ENCODE measurements around the gene HSD17B11.

The HSD17B11 gene

GRCh38 chr4:87359258-87359657 lies 31.7 kb downstream of the HSD17B11 start:
- H3K27ac ChIP-seq (ENCODE audit: extremely low read depth, low read depth, low read length) = no peak overlapping the region
- CTCF ChIA-PET = interaction anchor here (1.2 kb wide), 1 partner anchor 16 kb away, joined by 3 read pairs; no protein-coding TSS in a partner anchor
- no peak overlapping the region for H3K4me3 ChIP-seq (ENCODE audit: low read depth, low read length)
- H3K36me3 ChIP-seq (ENCODE audit: control insufficient read depth in 2 of 2, insufficient read depth in 1 of 2, low read length in 2 of 2) = peaks cover 0 to 66% of the 10 kb centered on the region in 2 experiments; a peak in 1 of 3 replicates
- H3K4me1 ChIP-seq (ENCODE audit: control insufficient read depth, insufficient read depth, low read length) = no peaks in the 10 kb centered on the region
- H3K9me3 ChIP-seq (ENCODE audit: control insufficient read depth, insufficient read depth, low read depth, low read length) = no peaks in the 10 kb centered on the region
- POLR2A ChIA-PET = interaction anchor here (0.6 kb wide), 1 partner anchor 319 kb away, joined by 3 read pairs; no protein-coding TSS in a partner anchor
- TF ChIP-seq ZNF701 (tag by site-specific recombination; IDR thresholded peaks at IDR 0.05) (no peak), SETDB1 (IDR thresholded peaks at IDR 0.05; ENCODE audit: insufficient read length, low read length) (no peak), ZNF280C (tag by site-specific recombination; IDR thresholded peaks at IDR 0.05) (no peak), ZNF280D (tag by site-specific recombination; IDR thresholded peaks at IDR 0.05) (no peak), ZNF645 (tag by site-specific recombination; IDR thresholded peaks at IDR 0.05) (no peak), ZNF394 (tag by site-specific recombination; IDR thresholded peaks at IDR 0.05; ENCODE audit: borderline replicate concordance) (no peak)

- H3K9me3 ChIP-seq (ENCODE audit: control insufficient read depth, insufficient read depth, low read depth, low read length) = no peaks in the 10 kb centered on the region
- no peak for TF ChIP-seq ZNF112 (tag by site-specific recombination; IDR thresholded peaks at IDR 0.05)
- TF ChIP-seq PRDM1 (tag by site-specific recombination; IDR thresholded peaks at IDR 0.05) = 0 out of 2 replicates have a peak, but pooled peaks have one; percentile 17
- peaks cover 0 to 56% of the 10 kb centered on the region in 2 experiments; a peak in 1 of 3 replicates for H3K36me3 ChIP-seq (ENCODE audit: control insufficient read depth in 2 of 2, insufficient read depth in 1 of 2, low read length in 2 of 2)
- H3K4me3 ChIP-seq (ENCODE audit: low read depth, low read length) = no peak overlapping the region
- no peak overlapping the region for H3K27ac ChIP-seq (ENCODE audit: extremely low read depth, low read depth, low read length)
- POLR2A ChIA-PET = no interaction called here
- H3K4me1 ChIP-seq (ENCODE audit: control insufficient read depth, insufficient read depth, low read length) = no peaks in the 10 kb centered on the region
- CTCF ChIA-PET = interaction anchor here (0.6 to 0.8 kb wide), 3 partner anchors 86 to 109 kb away, joined by 3 to 7 read pairs (median 4); no protein-coding TSS in a partner anchor
Observed at GRCh38 chr4:87356832-87357526, 34.0 kb downstream of the HSD17B11 start.

- ChIA-PET CTCF (interaction anchor here (0.6 to 2.7 kb wide), 15 partner anchors 21 to 497 kb away, joined by 3 to 18 read pairs (median 3); no protein-coding TSS in a partner anchor), POLR2A (interaction anchor here (0.6 to 1.4 kb wide), 2 partner anchors 68 to 110 kb away, joined by 3 to 4 read pairs; partner anchors contain the start of gene NUDT9)
- Histone ChIP-seq H3K4me3 (ENCODE audit: low read depth, low read length) (no peak overlapping the region), H3K4me1 (ENCODE audit: control insufficient read depth, insufficient read depth, low read length) (no peaks in the 10 kb centered on the region), H3K36me3 (ENCODE audit: control insufficient read depth in 2 of 2, insufficient read depth in 1 of 2, low read length in 2 of 2) (peaks cover 0 to 38% of the 10 kb centered on the region in 2 experiments; a peak in 1 of 3 replicates), H3K27ac (ENCODE audit: extremely low read depth, low read depth, low read length) (no peak overlapping the region), H3K9me3 (ENCODE audit: control insufficient read depth, insufficient read depth, low read depth, low read length) (no peaks in the 10 kb centered on the region)
- TF ChIP-seq ZNF776 (tag by site-specific recombination; IDR thresholded peaks at IDR 0.05; ENCODE audit: borderline replicate concordance) = no peak
- 0 out of 2 replicates have a peak, but pooled peaks have one; percentile 27 for TF ChIP-seq ZNF335 (tag by site-specific recombination; conservative IDR thresholded peaks at IDR 0.05)
- no peak for TF ChIP-seq ZNF202 (tag by site-specific recombination; IDR thresholded peaks at IDR 0.05; ENCODE audit: borderline replicate concordance)
- no peak for TF ChIP-seq ZNF701 (tag by site-specific recombination; IDR thresholded peaks at IDR 0.05)
Observed at GRCh38 chr4:87354168-87355102, 36.6 kb downstream of the HSD17B11 start.

Measured in HEK293 (cell line).